Astrocyte (in vitro differentiated cells and primary cell): ENCODE data around the gene MICAL2. TPM values are rescaled to one million over a fixed set of nuclear protein-coding genes. Genes with fewer than 3 reads are reported as not detected.

Experiments used
- DNase-seq: peaks from one replicate; pipeline ENCODE4 v3.0.0-alpha.2; 2010; ENCODE audit warnings: low read depth
- FAIRE-seq: peaks from 2 replicates; lab custom pipeline; 2011; peaks lifted over from hg19 to GRCh38; lab: Jason Lieb, UNC
- H2AFZ ChIP-seq: 2 replicates; pipeline ENCODE4 v1.6.0; 2012; ENCODE audit warnings: low read depth, low read length, inconsistent platforms
- H3K27ac ChIP-seq: 2 replicates; pipeline ENCODE4 v1.5.1; 2011; ENCODE audit warnings: low read depth, low read length, inconsistent platforms
- H3K27me3 ChIP-seq: 2 replicates; pipeline ENCODE4 v1.6.0; 2011; ENCODE audit warnings: low read length, inconsistent platforms; ENCODE audit not compliant: insufficient read depth
- H3K36me3 ChIP-seq: 2 replicates; pipeline ENCODE4 v1.5.1; 2011; ENCODE audit warnings: low read length, inconsistent platforms; ENCODE audit not compliant: insufficient read depth
- H3K4me1 ChIP-seq: 2 replicates; pipeline ENCODE4 v1.5.1; 2011; ENCODE audit warnings: low read length, inconsistent platforms; ENCODE audit not compliant: insufficient read depth
- H3K4me2 ChIP-seq: 2 replicates; pipeline ENCODE4 v1.6.0; 2012; ENCODE audit warnings: low read length, inconsistent platforms
- H3K4me3 ChIP-seq: 2 replicates; pipeline ENCODE4 v1.5.1; 2011; ENCODE audit warnings: low read depth, mild to moderate bottlenecking, low read length, inconsistent platforms; ENCODE audit not compliant: insufficient read depth
- H3K79me2 ChIP-seq: 2 replicates; pipeline ENCODE4 v1.6.0; 2012; ENCODE audit warnings: mild to moderate bottlenecking, low read length, inconsistent platforms; ENCODE audit not compliant: insufficient read depth
- H3K9ac ChIP-seq: 2 replicates; pipeline ENCODE4 v1.6.0; 2012; ENCODE audit warnings: mild to moderate bottlenecking, low read length, inconsistent platforms
- H3K9me3 ChIP-seq: 2 replicates; pipeline ENCODE4 v1.5.1; 2012; ENCODE audit warnings: low read depth, mild to moderate bottlenecking, low read length, inconsistent platforms; ENCODE audit not compliant: insufficient read depth
- H4K20me1 ChIP-seq: 2 replicates; pipeline ENCODE4 v1.6.0; 2012; ENCODE audit warnings: low read length, inconsistent platforms; ENCODE audit not compliant: insufficient read depth
- H3K27ac Mint-ChIP-seq: one replicate; pipeline ENCODE4 v1.8.0; 2021; ENCODE audit warnings: mild to moderate bottlenecking, mixed read lengths; ENCODE audit not compliant: unreplicated experiment
- H3K27me3 Mint-ChIP-seq: one replicate; pipeline ENCODE4 v1.8.0; 2021; ENCODE audit warnings: low read depth, mixed read lengths; ENCODE audit not compliant: unreplicated experiment
- H3K36me3 Mint-ChIP-seq: one replicate; pipeline ENCODE4 v1.8.0; 2021; ENCODE audit warnings: low read depth, mixed read lengths; ENCODE audit not compliant: unreplicated experiment
- H3K4me1 Mint-ChIP-seq: one replicate; pipeline ENCODE4 v1.8.0; 2021; ENCODE audit warnings: low read depth, mixed read lengths; ENCODE audit not compliant: unreplicated experiment
- H3K4me3 Mint-ChIP-seq: one replicate; pipeline ENCODE4 v1.8.0; 2021; ENCODE audit warnings: mild to moderate bottlenecking, moderate library complexity, mixed read lengths; ENCODE audit not compliant: unreplicated experiment
- H3K9me3 Mint-ChIP-seq: one replicate; pipeline ENCODE4 v1.8.0; 2021; ENCODE audit warnings: mild to moderate bottlenecking, mixed read lengths; ENCODE audit not compliant: unreplicated experiment
- EZH2 ChIP-seq: IDR thresholded peaks from 2 replicates; pipeline ENCODE4 v1.6.1; 2012; ENCODE audit warnings: mild to moderate bottlenecking, low read length, inconsistent platforms; ENCODE audit not compliant: insufficient read depth
- total RNA-seq: library from RNA; stranded (reverse); gene quantifications from 2 replicates; pipeline ENCODE4 v1.2.1, GENCODE V29; 2021
- TF ChIP-seq, protein P1 (sequence below): IDR thresholded peaks from 2 replicates; pipeline ENCODE4 v1.5.1; 2011; ENCODE audit warnings: low read depth, mild to moderate bottlenecking, inconsistent platforms, low read length, moderate library complexity; ENCODE audit not compliant: insufficient read depth

MICAL2 gene
- total RNA-seq, 1 donor from 2014 or later: 357 TPM

DNA sequence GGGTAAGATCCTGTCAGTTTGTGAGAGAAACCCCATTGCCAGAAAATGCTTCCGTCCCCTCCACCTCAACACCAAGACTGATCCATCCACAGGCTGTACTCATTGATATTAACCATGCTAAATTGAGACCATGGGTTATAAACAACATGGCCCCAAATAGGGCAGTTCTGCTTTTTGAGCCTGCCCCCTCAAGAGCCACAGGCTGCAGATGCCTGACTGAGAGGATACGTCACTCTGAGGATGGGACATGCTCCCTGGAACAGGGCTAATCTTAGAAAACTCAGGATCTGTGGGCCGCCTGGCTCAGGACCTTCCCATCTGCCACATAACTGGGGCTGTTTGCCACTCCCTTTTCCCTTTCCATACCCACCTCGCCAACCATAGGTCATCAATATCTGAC, 99.8 kb downstream of the MICAL2 start:
- no peak overlapping the region for H3K4me3 Mint-ChIP-seq
- H3K27ac Mint-ChIP-seq: peak overlapping the region; percentile 63
- Histone ChIP-seq H3K9ac (no peak overlapping the region), H2AFZ (no peak overlapping the region), H3K4me3 (no peak overlapping the region), H3K36me3 (peaks cover 71% of the 10 kb centered on the region), H3K27ac (peak overlapping the region; percentile 99), H3K4me2 (no peak overlapping the region), H3K27me3 (no peaks in the 10 kb centered on the region), H3K79me2 (peaks cover 54% of the 10 kb centered on the region), H3K9me3 (no peaks in the 10 kb centered on the region), H4K20me1 (no peaks in the 10 kb centered on the region), H3K4me1 (peaks cover 64% of the 10 kb centered on the region)
- FAIRE-seq (no peak), DNase-seq (no peak)
- H3K36me3 Mint-ChIP-seq: peaks cover 73% of the 10 kb centered on the region
- H3K27me3 Mint-ChIP-seq: no peaks in the 10 kb centered on the region
- no peak for TF ChIP-seq EZH2
- TF ChIP-seq, protein P1, sequence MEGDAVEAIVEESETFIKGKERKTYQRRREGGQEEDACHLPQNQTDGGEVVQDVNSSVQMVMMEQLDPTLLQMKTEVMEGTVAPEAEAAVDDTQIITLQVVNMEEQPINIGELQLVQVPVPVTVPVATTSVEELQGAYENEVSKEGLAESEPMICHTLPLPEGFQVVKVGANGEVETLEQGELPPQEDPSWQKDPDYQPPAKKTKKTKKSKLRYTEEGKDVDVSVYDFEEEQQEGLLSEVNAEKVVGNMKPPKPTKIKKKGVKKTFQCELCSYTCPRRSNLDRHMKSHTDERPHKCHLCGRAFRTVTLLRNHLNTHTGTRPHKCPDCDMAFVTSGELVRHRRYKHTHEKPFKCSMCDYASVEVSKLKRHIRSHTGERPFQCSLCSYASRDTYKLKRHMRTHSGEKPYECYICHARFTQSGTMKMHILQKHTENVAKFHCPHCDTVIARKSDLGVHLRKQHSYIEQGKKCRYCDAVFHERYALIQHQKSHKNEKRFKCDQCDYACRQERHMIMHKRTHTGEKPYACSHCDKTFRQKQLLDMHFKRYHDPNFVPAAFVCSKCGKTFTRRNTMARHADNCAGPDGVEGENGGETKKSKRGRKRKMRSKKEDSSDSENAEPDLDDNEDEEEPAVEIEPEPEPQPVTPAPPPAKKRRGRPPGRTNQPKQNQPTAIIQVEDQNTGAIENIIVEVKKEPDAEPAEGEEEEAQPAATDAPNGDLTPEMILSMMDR: no peak
- H3K9me3 Mint-ChIP-seq: peaks cover 1% of the 10 kb centered on the region
- H3K4me1 Mint-ChIP-seq: peaks cover 65% of the 10 kb centered on the region

DNA sequence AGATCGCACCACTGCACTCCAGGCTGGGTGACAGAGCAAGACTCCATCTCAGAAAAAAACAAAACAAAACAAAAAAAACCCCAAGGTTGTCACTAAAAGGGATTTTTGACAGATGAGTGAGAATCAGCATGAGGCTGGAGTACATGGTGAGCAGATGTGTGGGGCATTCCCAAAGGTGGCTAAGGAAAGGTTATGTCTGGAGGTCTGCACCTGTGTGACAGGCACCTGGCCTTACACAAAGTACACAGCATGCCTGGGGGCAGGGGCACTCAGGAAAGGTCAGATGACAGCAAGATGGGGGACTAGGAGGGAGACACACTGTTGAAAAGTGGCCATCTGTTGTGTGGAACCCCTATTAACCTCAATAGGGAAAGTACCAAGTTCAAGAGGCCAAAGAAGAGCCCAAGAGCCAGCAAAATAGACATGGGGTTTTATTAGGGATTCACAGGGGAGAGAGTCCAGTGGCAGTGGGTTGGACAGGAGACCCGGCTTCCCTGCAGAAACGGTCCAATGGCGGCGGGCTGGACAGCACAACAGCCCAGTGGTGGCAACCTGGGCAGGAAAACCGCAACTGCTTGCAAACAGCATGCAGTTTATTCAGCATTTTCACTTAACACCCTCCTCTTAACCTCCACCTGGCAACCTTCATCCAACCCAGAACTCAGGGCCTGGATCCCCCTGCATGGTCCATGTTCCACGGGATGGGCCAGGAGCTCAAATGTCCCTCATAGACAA, 101.1 kb downstream of the MICAL2 start:
- Histone ChIP-seq H4K20me1 (no peaks in the 10 kb centered on the region), H3K27ac (peak overlapping the region; percentile 93), H3K9ac (peak overlapping the region; percentile 79), H3K4me1 (peaks cover 63% of the 10 kb centered on the region), H3K4me2 (no peak overlapping the region), H3K36me3 (peaks cover 71% of the 10 kb centered on the region), H3K4me3 (no peak overlapping the region), H3K27me3 (no peaks in the 10 kb centered on the region), H3K9me3 (no peaks in the 10 kb centered on the region), H3K79me2 (peaks cover 50% of the 10 kb centered on the region), H2AFZ (no peak overlapping the region)
- Mint-ChIP-seq H3K9me3 (peaks cover 1% of the 10 kb centered on the region), H3K4me3 (no peak overlapping the region), H3K36me3 (peaks cover 73% of the 10 kb centered on the region), H3K27ac (no peak overlapping the region), H3K4me1 (peaks cover 62% of the 10 kb centered on the region), H3K27me3 (no peaks in the 10 kb centered on the region)
- DNase-seq (no peak), FAIRE-seq (no peak)
- TF ChIP-seq, protein P1: no peak
- TF ChIP-seq EZH2: no peak
